Uterus (tissue), 4 donors: ENCODE data around the gene ERC2. TPM values are rescaled to one million over a fixed set of nuclear protein-coding genes. Genes with fewer than 3 reads are reported as not detected.

Experiments used
- DNase-seq, 2 donors: peaks; one replicate each; pipeline ENCODE4 v3.0.0-alpha.2; 2019 to 2020
- H3K27ac ChIP-seq, 2 donors: fragments of 200-600 bp; sonication (generic); 1 replicate in 1 of 2; 2 replicates in 1 of 2; pipeline ENCODE4 v1.5.1; 2016 to 2018
- H3K27me3 ChIP-seq, 2 donors: fragments of 200-600 bp; sonication (generic); one replicate each; pipeline ENCODE4 v1.5.1; 2018 to 2019; ENCODE audit warnings: control low read depth in 1 of 2
- H3K36me3 ChIP-seq, 2 donors: fragments of 200-600 bp; sonication (generic); one replicate each; pipeline ENCODE4 v1.5.1; 2019; ENCODE audit warnings: control low read depth in 1 of 2
- H3K4me1 ChIP-seq, 2 donors: fragments of 200-600 bp; sonication (generic); one replicate each; pipeline ENCODE4 v1.5.1; 2018 to 2019; ENCODE audit warnings: control low read depth in 1 of 2
- H3K4me3 ChIP-seq, 2 donors: fragments of 200-600 bp; sonication (generic); 1 replicate in 1 of 2; 2 replicates in 1 of 2; pipeline ENCODE4 v1.5.1; 2018 to 2019; ENCODE audit warnings: mild to moderate bottlenecking in 1 of 2
- H3K9me3 ChIP-seq, 2 donors: fragments of 200-600 bp; sonication (generic); one replicate each; pipeline ENCODE4 v1.5.1; 2019; ENCODE audit warnings: control low read depth in 1 of 2
- POLR2A ChIP-seq, 2 donors: fragments of 450-650 bp; IDR thresholded peaks; one replicate each; pipeline ENCODE4 v1.6.1; 2016; ENCODE audit warnings: antibody characterized with exemption in 2 of 2, mild to moderate bottlenecking in 1 of 2, moderate library complexity in 1 of 2
- intact Hi-C: fragments of 100-400 bp; cut with DNase I; formaldehyde crosslinking; loops from one replicate; pipeline ENCODE4 v1.15.1; 2023; ENCODE audit warnings: low total_unique reads
- total RNA-seq, 4 donors: library from RNA; depleted of rRNA in 3 of 4; stranded (reverse); fragments of >200 nt in 3 of 4; gene quantifications; one replicate each; pipeline versions ENCODE4 v1.1.0 to v1.2.4, GENCODE V29; 2014 to 2023
- TF ChIP-seq, protein P1 (sequence below), 4 experiments: fragments of 200-600 bp in 2 of 4; fragments of 450-650 bp in 2 of 4; sonication (generic) in 2 of 4; IDR thresholded peaks; one replicate each; pipeline ENCODE4 v1.5.1; 2016 to 2019; ENCODE audit warnings: antibody characterized with exemption in 4 of 4, mild to moderate bottlenecking in 2 of 4, moderate library complexity in 1 of 4
- donor health status: DM: yes; HTN: yes; CAD: no.

The ERC2 gene
- total RNA-seq, 4 donors from 2014 or later: 1.7 to 5.5 TPM; not detected in 2

DNA sequence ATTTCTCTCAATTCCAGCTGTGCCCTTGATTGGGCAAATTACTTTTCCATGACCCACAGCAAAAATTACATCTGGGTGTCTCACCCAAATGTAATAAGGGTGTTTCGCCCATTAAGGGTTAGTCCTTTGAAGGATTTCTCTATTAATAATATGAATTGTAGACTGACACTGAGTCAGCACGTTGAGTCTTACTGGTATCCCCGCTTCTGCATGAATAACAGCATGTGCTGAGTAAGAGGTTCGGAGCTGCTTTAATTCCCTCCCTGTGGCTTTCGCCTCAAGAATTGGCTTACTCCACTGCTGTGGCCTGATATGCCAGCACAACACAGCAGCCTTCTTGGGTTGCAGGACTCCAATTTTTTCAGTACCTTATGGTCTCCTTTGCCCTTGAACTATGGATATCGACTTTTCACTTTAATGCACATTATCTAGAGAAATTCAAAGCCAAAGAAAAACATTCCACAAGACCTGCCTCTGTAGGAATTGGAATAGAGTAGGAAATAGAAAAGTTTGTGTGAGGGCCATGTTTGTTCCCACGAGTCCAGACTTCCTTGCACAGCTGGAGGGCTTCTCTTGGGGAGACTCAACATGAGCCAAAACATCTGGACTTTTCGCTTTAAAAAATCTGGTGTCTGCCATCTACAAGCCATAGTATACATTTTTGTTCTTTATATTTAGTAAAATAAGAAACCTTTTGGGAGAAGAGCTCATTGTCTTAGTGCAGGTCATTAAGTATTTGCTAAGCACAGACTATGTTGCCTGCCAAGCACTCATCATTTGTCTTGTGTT, 20.7 kb upstream of the ERC2 start:
- intact Hi-C loops: no loop called here
- DNase-seq: no peak
- no peak overlapping the region for H3K27ac ChIP-seq
- no peaks in the 10 kb centered on the region for H3K9me3 ChIP-seq
- no peaks in the 10 kb centered on the region for H3K27me3 ChIP-seq
- H3K4me3 ChIP-seq: no peak overlapping the region
- TF ChIP-seq POLR2A (IDR thresholded peaks at IDR 0.05): no peak
- H3K36me3 ChIP-seq: no peaks in the 10 kb centered on the region
- H3K4me1 ChIP-seq: no peaks in the 10 kb centered on the region

DNA sequence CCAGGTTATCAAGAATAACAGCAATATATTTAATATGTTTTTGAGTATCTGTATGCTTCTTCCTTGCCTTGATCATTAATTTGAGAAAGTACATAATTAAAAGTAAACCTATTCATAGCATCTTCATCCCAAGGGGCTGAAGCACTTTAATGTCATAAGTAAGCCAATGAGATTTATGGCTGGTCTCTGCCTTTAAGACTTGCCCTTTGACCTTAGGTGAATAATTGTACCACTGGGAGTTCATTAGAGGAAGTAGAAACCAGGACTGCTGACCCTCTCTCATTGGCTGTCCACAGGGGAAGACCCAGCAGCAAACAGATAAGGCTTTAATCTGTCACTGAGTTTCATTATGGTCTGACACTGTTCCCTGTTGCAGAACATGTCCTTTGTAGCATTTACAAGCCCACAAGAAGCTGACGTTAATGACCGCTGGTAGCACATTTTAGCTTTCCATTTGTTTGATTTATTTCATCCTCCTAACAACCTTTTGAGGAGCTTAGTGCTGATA, 16.3 kb upstream of the ERC2 start:
- H3K27me3 ChIP-seq: no peaks in the 10 kb centered on the region
- intact Hi-C loops: no loop called here
- TF ChIP-seq, protein P1, sequence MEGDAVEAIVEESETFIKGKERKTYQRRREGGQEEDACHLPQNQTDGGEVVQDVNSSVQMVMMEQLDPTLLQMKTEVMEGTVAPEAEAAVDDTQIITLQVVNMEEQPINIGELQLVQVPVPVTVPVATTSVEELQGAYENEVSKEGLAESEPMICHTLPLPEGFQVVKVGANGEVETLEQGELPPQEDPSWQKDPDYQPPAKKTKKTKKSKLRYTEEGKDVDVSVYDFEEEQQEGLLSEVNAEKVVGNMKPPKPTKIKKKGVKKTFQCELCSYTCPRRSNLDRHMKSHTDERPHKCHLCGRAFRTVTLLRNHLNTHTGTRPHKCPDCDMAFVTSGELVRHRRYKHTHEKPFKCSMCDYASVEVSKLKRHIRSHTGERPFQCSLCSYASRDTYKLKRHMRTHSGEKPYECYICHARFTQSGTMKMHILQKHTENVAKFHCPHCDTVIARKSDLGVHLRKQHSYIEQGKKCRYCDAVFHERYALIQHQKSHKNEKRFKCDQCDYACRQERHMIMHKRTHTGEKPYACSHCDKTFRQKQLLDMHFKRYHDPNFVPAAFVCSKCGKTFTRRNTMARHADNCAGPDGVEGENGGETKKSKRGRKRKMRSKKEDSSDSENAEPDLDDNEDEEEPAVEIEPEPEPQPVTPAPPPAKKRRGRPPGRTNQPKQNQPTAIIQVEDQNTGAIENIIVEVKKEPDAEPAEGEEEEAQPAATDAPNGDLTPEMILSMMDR (IDR thresholded peaks at IDR 0.05): no peak
- no peak for TF ChIP-seq POLR2A (IDR thresholded peaks at IDR 0.05)
- no peak for DNase-seq
- no peaks in the 10 kb centered on the region for H3K36me3 ChIP-seq
- no peak overlapping the region for H3K27ac ChIP-seq
- H3K4me1 ChIP-seq: no peaks in the 10 kb centered on the region
- no peaks in the 10 kb centered on the region for H3K9me3 ChIP-seq
- H3K4me3 ChIP-seq: no peak overlapping the region

DNA sequence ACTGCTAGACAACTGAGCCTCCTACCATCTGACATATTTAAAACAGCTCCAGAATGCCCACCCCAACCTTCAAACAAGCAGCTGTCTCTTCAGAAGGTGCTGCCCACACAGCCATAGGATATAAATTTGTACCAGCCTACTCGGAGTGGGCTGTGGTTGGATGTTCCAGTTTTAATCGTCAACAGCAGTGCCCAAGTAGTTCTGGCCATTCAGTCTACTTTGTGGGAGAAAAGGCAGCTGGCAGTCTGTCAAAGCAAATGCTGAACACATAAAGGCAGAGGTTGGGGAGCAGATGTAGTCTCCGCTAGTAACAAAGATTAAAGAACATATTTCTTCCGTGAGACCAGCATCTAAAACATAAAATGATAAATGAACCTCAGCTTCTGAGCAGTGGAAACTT, 15.9 kb upstream of the ERC2 start:
- H3K27ac ChIP-seq: no peak overlapping the region
- no peaks in the 10 kb centered on the region for H3K9me3 ChIP-seq
- no peak for TF ChIP-seq POLR2A (IDR thresholded peaks at IDR 0.05)
- TF ChIP-seq, protein P1 (IDR thresholded peaks at IDR 0.05): no peak
- H3K4me3 ChIP-seq: no peak overlapping the region
- H3K4me1 ChIP-seq: no peaks in the 10 kb centered on the region
- DNase-seq: no peak
- H3K27me3 ChIP-seq: no peaks in the 10 kb centered on the region
- intact Hi-C loops: no loop called here
- no peaks in the 10 kb centered on the region for H3K36me3 ChIP-seq

DNA sequence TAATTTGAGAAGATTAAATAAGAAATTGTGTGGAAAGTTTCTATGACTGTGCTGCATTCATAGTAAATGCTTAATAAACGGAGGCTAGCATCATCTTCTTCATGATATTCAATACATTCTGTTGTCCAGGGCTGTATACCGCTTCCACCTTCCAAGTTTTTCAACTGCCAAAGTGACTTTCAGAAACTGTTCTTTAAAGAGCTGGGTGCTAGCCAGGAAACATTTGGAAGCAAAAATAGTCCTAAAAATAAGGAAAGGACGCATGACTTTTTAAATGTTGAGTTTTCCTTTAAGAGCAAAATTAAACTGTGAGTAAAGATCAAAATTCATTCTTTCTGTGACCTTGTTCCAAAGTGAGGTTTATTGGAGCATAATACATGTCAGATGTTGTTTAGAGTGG, 9.4 kb upstream of the ERC2 start:
- intact Hi-C loops: no loop called here
- no peak overlapping the region for H3K4me3 ChIP-seq
- H3K9me3 ChIP-seq: no peaks in the 10 kb centered on the region
- no peaks in the 10 kb centered on the region for H3K36me3 ChIP-seq
- TF ChIP-seq POLR2A (IDR thresholded peaks at IDR 0.05): no peak
- TF ChIP-seq, protein P1 (IDR thresholded peaks at IDR 0.05): no peak
- no peaks in the 10 kb centered on the region for H3K4me1 ChIP-seq
- no peak overlapping the region for H3K27ac ChIP-seq
- no peaks in the 10 kb centered on the region for H3K27me3 ChIP-seq
- no peak for DNase-seq

DNA sequence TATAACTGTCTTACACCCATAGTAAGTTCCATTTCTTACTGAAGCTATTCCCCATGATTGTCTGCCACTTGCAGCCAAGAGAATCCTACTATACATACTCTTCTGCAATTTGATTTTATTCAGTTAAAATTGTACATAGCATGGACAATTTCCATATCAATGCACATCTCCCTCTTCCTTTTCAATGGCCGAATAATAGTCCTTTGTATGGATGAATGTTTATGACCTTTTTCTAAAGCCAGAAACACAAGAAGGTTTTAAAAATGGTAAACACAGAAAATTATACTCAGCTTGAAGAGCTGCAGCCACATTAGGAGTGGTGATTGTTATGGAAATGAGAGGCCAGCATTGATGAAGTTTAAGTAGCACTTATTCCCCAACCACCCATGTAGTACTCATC, 8.5 kb upstream of the ERC2 start:
- Histone ChIP-seq H3K4me1 (no peaks in the 10 kb centered on the region), H3K36me3 (no peaks in the 10 kb centered on the region), H3K9me3 (no peaks in the 10 kb centered on the region), H3K27me3 (no peaks in the 10 kb centered on the region), H3K27ac (no peak overlapping the region), H3K4me3 (no peak overlapping the region)
- TF ChIP-seq, protein P1 (IDR thresholded peaks at IDR 0.05): no peak
- no peak for TF ChIP-seq POLR2A (IDR thresholded peaks at IDR 0.05)
- no peak for DNase-seq
- intact Hi-C loops: no loop called here
